Measurements from ENCODE around the gene PIAS3.

GRCh38 chr1:145886390-145886789 lies 27.5 kb upstream of the PIAS3 start:
- TF ChIP-seq CTCF (IDR thresholded peaks at IDR 0.05; ENCODE audit: low read depth, low read length, missing input control) (no peak), REST (IDR thresholded peaks at IDR 0.05) (no peak), SP1 (IDR thresholded peaks at IDR 0.05) (no peak), TAF1 (conservative IDR thresholded peaks at IDR 0.05) (no peak), ZBTB33 (IDR thresholded peaks at IDR 0.05) (no peak), YY1 (IDR thresholded peaks at IDR 0.05) (no peak), HNF4G (IDR thresholded peaks at IDR 0.05) (no peak), RAD21 (IDR thresholded peaks at IDR 0.05) (no peak), JUND (IDR thresholded peaks at IDR 0.05) (no peak), GABPA (IDR thresholded peaks at IDR 0.05 in 1 of 2, conservative IDR thresholded peaks at IDR 0.05 in 1 of 2) (no peak)
